HCT116 (cell line): Measurements from ENCODE around the gene SPIN1. TPM values are rescaled to one million over a fixed set of nuclear protein-coding genes. Genes with fewer than 3 reads are reported as not detected.

Source experiments
- ATAC-seq: fragments of 200-7000 bp; cut with Tn5 transposase; 2 replicates; pipeline ENCODE4 v1.9.1; 2020; ENCODE audit warnings: mild to moderate bottlenecking, moderate library complexity
- BruUV-seq: library from RNA; stranded (reverse); fragments of 400-500 nt; replicated peaks from 2 replicates; lab custom pipeline; 2021; lab: Mats Ljungman, UMichigan
- CTCF ChIA-PET: fragments of 300-600 bp; sonication (Branson Sonifier 250); formaldehyde crosslinking; loops from one replicate; lab custom pipeline; 2021; ENCODE audit warnings: antibody characterized with exemption; lab: Charles Lee
- POLR2A ChIA-PET: fragments of 300-600, 350-600 bp; sonication (Branson Sonifier 250); formaldehyde crosslinking; loops from one replicate; lab custom pipeline; 2021; ENCODE audit warnings: antibody characterized with exemption; lab: Charles Lee
- RAD21 ChIA-PET, 2 experiments: fragments of 300-600 bp; sonication (Branson Sonifier 250); formaldehyde crosslinking; loops; one replicate each; lab custom pipeline; 2023; ENCODE audit warnings: low total read pairs in 2 of 2; ENCODE audit not compliant: uncharacterized antibody in 2 of 2, unreplicated experiment in 2 of 2, low non-redundant PET in 1 of 2; lab: Charles Lee
- DNase-seq: peaks from one replicate; pipeline ENCODE4 v3.0.0-alpha.2; 2010; ENCODE audit warnings: low read depth, low spot score
- H2AFZ ChIP-seq: fragments of 200-600 bp; shearing (Covaris generic), sonication (generic); 2 replicates; pipeline ENCODE4 v1.6.1; 2017; ENCODE audit warnings: low read depth, mixed run types, mixed read lengths, antibody characterized with exemption, low read length; ENCODE audit not compliant: poor library complexity, severe bottlenecking
- H3K27ac ChIP-seq: 2 replicates; pipeline ENCODE4 v1.5.1; 2012; ENCODE audit warnings: low read depth, low read length
- H3K27me3 ChIP-seq: fragments of 200-600 bp; sonication (generic); 2 replicates; pipeline ENCODE4 v1.6.1; 2016; ENCODE audit warnings: mixed run types, low read length, mixed read lengths; ENCODE audit not compliant: insufficient read depth
- H3K36me3 ChIP-seq, 2 experiments: fragments of 200-500 bp in 1 of 2; fragments of 200-600 bp in 1 of 2; sonication (Bioruptor generic) in 1 of 2; sonication (generic) in 1 of 2; 2 replicates each; pipeline versions ENCODE4 v1.5.1 to v1.6.1; 2014 to 2016; ENCODE audit warnings: low read length in 2 of 2, inconsistent platforms in 1 of 2, mixed read lengths in 1 of 2, mixed run types in 1 of 2; ENCODE audit not compliant: insufficient read depth in 2 of 2, control insufficient read depth in 1 of 2
- H3K4me1 ChIP-seq, 2 experiments: fragments of 200-600 bp in 1 of 2; sonication (generic) in 1 of 2; 2 replicates each; pipeline versions ENCODE4 v1.5.1 to v1.6.1; 2012 to 2017; ENCODE audit warnings: low read length in 2 of 2, inconsistent platforms in 1 of 2, mild to moderate bottlenecking in 1 of 2, mixed read lengths in 1 of 2, mixed run types in 1 of 2, moderate library complexity in 1 of 2; ENCODE audit not compliant: insufficient read depth in 2 of 2, control insufficient read depth in 1 of 2
- H3K4me2 ChIP-seq: fragments of 200-600 bp; sonication (generic); 2 replicates; pipeline ENCODE4 v1.6.1; 2017; ENCODE audit warnings: mixed run types, low read length, mixed read lengths
- H3K4me3 ChIP-seq, 2 experiments: fragments of 200-600 bp in 1 of 2; sonication (generic) in 1 of 2; replicated peaks in 1 of 2; 2 replicates each; pipeline ENCODE4 v1.5.1; 2011 to 2016; ENCODE audit warnings: low read length in 2 of 2, control low read depth in 1 of 2, low read depth in 1 of 2, mild to moderate bottlenecking in 1 of 2, mixed read lengths in 1 of 2, mixed run types in 1 of 2
- H3K79me2 ChIP-seq: fragments of 200-600 bp; sonication (generic); 2 replicates; pipeline ENCODE4 v1.6.1; 2017; ENCODE audit warnings: mild to moderate bottlenecking, mixed run types, low read length, moderate library complexity, mixed read lengths; ENCODE audit not compliant: insufficient read depth
- H3K9ac ChIP-seq: fragments of 200-600 bp; sonication (generic); 2 replicates; pipeline ENCODE4 v1.6.1; 2016; ENCODE audit warnings: low read length, mixed read lengths
- H3K9me2 ChIP-seq: fragments of 200-600 bp; sonication (generic), shearing (Covaris generic); 2 replicates; pipeline ENCODE4 v1.6.1; 2017; ENCODE audit warnings: mixed run types, mild to moderate bottlenecking, moderate library complexity; ENCODE audit not compliant: insufficient read depth
- H3K9me3 ChIP-seq, 2 experiments: fragments of 200-500 bp in 1 of 2; fragments of 200-600 bp in 1 of 2; sonication (Bioruptor generic) in 1 of 2; sonication (generic) in 1 of 2; 2 replicates each; pipeline ENCODE4 v1.6.1; 2014 to 2017; ENCODE audit warnings: low read length in 2 of 2, mixed read lengths in 2 of 2, inconsistent platforms in 1 of 2, low read depth in 1 of 2, mild to moderate bottlenecking in 1 of 2, mixed run types in 1 of 2, moderate library complexity in 1 of 2; ENCODE audit not compliant: control insufficient read depth in 1 of 2, insufficient read depth in 1 of 2
- H4K20me1 ChIP-seq: fragments of 200-600 bp; sonication (generic), shearing (Covaris generic); 2 replicates; pipeline ENCODE4 v1.6.1; 2017; ENCODE audit warnings: mixed run types, mild to moderate bottlenecking, moderate library complexity; ENCODE audit not compliant: insufficient read depth
- ATF3 ChIP-seq: IDR thresholded peaks from 2 replicates; pipeline ENCODE4 v1.6.1; 2012
- CBX3 ChIP-seq: IDR thresholded peaks from 2 replicates; pipeline ENCODE4 v1.6.1; 2012; ENCODE audit warnings: low read depth
- EGR1 ChIP-seq: IDR thresholded peaks from 2 replicates; pipeline ENCODE4 v1.6.1; 2012; ENCODE audit warnings: low read depth
- ELF1 ChIP-seq: IDR thresholded peaks from 2 replicates; pipeline ENCODE4 v1.6.1; 2012; ENCODE audit warnings: low read depth, borderline replicate concordance
- EZH2phosphoT487 ChIP-seq: fragments of 200-600 bp; IDR thresholded peaks from 2 replicates; pipeline ENCODE4 v1.6.1; 2018; ENCODE audit warnings: antibody characterized with exemption, borderline replicate concordance
- FOSL1 ChIP-seq: IDR thresholded peaks from 2 replicates; pipeline ENCODE4 v1.6.1; 2012; ENCODE audit warnings: low read depth
- RAD21 ChIP-seq: IDR thresholded peaks from 2 replicates; pipeline ENCODE4 v1.6.1; 2012; ENCODE audit warnings: low read depth, mild to moderate bottlenecking
- REST ChIP-seq: IDR thresholded peaks from 2 replicates; pipeline ENCODE4 v1.6.1; 2012; ENCODE audit warnings: low read depth
- SIN3A ChIP-seq: IDR thresholded peaks from 2 replicates; pipeline ENCODE4 v1.6.1; 2012; ENCODE audit warnings: low read depth
- TCF7L2 ChIP-seq: IDR thresholded peaks from 2 replicates; pipeline ENCODE4 v1.7.0; 2011; ENCODE audit warnings: borderline replicate concordance, inconsistent platforms; ENCODE audit not compliant: insufficient read depth, insufficient read length; ENCODE audit errors: extremely low read depth
- ZBTB33 ChIP-seq: IDR thresholded peaks from 2 replicates; pipeline ENCODE4 v1.6.1; 2011; ENCODE audit warnings: mild to moderate bottlenecking, low read length, moderate library complexity; ENCODE audit not compliant: insufficient replicate concordance; ENCODE audit errors: extremely low read depth
- intact Hi-C: fragments of 100-400 bp; cut with micrococcal nuclease; formaldehyde crosslinking; loops from 2 replicates; pipeline ENCODE4 v1.10.0; 2022
- total RNA-seq: library from RNA; stranded (reverse); gene quantifications from one replicate; pipeline ENCODE4 v1.2.1, GENCODE V29; 2021; ENCODE audit not compliant: unreplicated experiment

SPIN1 gene
- total RNA-seq, 1 experiment from 2014 or later = 74.0 TPM

- ATAC-seq (no peak), DNase-seq (no peak)
- Histone ChIP-seq H3K4me3 (no peak overlapping the region), H3K79me2 (peaks cover 89% of the 10 kb centered on the region), H3K27ac (no peak overlapping the region), H3K36me3 (no peaks in the 10 kb centered on the region), H3K4me1 (no peaks in the 10 kb centered on the region; a peak in 1 of 4 replicates), H2AFZ (no peak overlapping the region), H3K4me2 (no peak overlapping the region), H3K9me2 (no peaks in the 10 kb centered on the region), H3K9ac (no peak overlapping the region), H3K9me3 (no peaks in the 10 kb centered on the region), H4K20me1 (peaks cover 5% of the 10 kb centered on the region; the same call in 1 of the 2 replicates), H3K27me3 (no peaks in the 10 kb centered on the region)
- ChIA-PET RAD21 (no interaction called here), POLR2A (no interaction called here), CTCF (no interaction called here)
- BruUV-seq = no TSS peak
- TF ChIP-seq CBX3 (no peak), ZBTB33 (no peak)
- intact Hi-C loops = no loop called here
Measured at GRCh38 chr9:88443480-88444113, 55.4 kb downstream of the SPIN1 start.

GRCh38 chr9:88446728-88447127, 58.5 kb downstream of the SPIN1 start:
- Histone ChIP-seq H3K4me2 (no peak overlapping the region), H4K20me1 (no peaks in the 10 kb centered on the region), H3K9me2 (no peaks in the 10 kb centered on the region), H3K4me3 (no peak overlapping the region), H3K9me3 (no peaks in the 10 kb centered on the region), H3K79me2 (peaks cover 66% of the 10 kb centered on the region), H2AFZ (no peak overlapping the region), H3K27me3 (no peaks in the 10 kb centered on the region), H3K9ac (no peak overlapping the region), H3K36me3 (peaks cover 0 to 4% of the 10 kb centered on the region in 2 experiments; a peak in 1 of 4 replicates), H3K4me1 (no peaks in the 10 kb centered on the region; a peak in 1 of 4 replicates), H3K27ac (no peak overlapping the region)
- RAD21 ChIA-PET = no interaction called here
- intact Hi-C loops = no loop called here
- ATAC-seq (no peak), DNase-seq (no peak)
- CTCF ChIA-PET = no interaction called here
- BruUV-seq = no TSS peak
- POLR2A ChIA-PET = no interaction called here
- TF ChIP-seq REST = no peak
- TF ChIP-seq TCF7L2 = no peak
- TF ChIP-seq ZBTB33 = no peak
- TF ChIP-seq FOSL1 = no peak
- TF ChIP-seq ATF3 = no peak
- no peak for TF ChIP-seq SIN3A
- TF ChIP-seq EZH2phosphoT487 = no peak
- TF ChIP-seq RAD21 = no peak
- TF ChIP-seq EGR1 = no peak
- TF ChIP-seq ELF1 = no peak
